Liver (tissue), 9 donors: ENCODE measurements around the gene MUC21. TPM values are rescaled to one million over a fixed set of nuclear protein-coding genes. Genes with fewer than 3 reads are reported as not detected.

ENCODE experiments used
- DNase-seq: peaks from one replicate; pipeline ENCODE4 v3.0.0-alpha.2; 2017; ENCODE audit warnings: low spot score
- H3K27ac ChIP-seq, 2 donors: one replicate each; pipeline ENCODE4 v1.7.0; 2013; ENCODE audit warnings: inconsistent platforms in 2 of 2, low read length in 2 of 2, control low read depth in 1 of 2, low read depth in 1 of 2, mild to moderate bottlenecking in 1 of 2
- H3K27me3 ChIP-seq, 4 donors: one replicate each; pipeline versions ENCODE4 v1.6.1 to v1.7.0; 2013; ENCODE audit warnings: low read length in 3 of 4, inconsistent platforms in 1 of 4, mild to moderate bottlenecking in 1 of 4, moderate library complexity in 1 of 4; ENCODE audit not compliant: control insufficient read depth in 4 of 4, insufficient read depth in 4 of 4
- H3K36me3 ChIP-seq, 4 donors: one replicate each; pipeline versions ENCODE4 v1.6.1 to v1.7.0; 2013; ENCODE audit warnings: low read length in 3 of 4, mild to moderate bottlenecking in 3 of 4, low read depth in 1 of 4, moderate library complexity in 1 of 4; ENCODE audit not compliant: control insufficient read depth in 4 of 4, insufficient read depth in 3 of 4
- H3K4me1 ChIP-seq, 4 donors: one replicate each; pipeline versions ENCODE4 v1.6.1 to v1.7.0; 2013; ENCODE audit warnings: low read length in 3 of 4, mild to moderate bottlenecking in 3 of 4, moderate library complexity in 1 of 4; ENCODE audit not compliant: control insufficient read depth in 4 of 4, insufficient read depth in 4 of 4
- H3K4me3 ChIP-seq, 3 donors: one replicate each; pipeline versions ENCODE4 v1.6.1 to v1.7.0; 2013; ENCODE audit warnings: low read length in 3 of 3, control low read depth in 1 of 3, low read depth in 1 of 3, mild to moderate bottlenecking in 1 of 3
- H3K9ac ChIP-seq, 2 donors: one replicate each; pipeline ENCODE4 v1.7.0; 2013; ENCODE audit warnings: low read length in 2 of 2, mild to moderate bottlenecking in 2 of 2, moderate library complexity in 2 of 2, control low read depth in 1 of 2, low read depth in 1 of 2
- H3K9me3 ChIP-seq, 4 donors: one replicate each; pipeline versions ENCODE4 v1.6.1 to v1.7.0; 2013; ENCODE audit warnings: low read length in 3 of 4; ENCODE audit not compliant: control insufficient read depth in 4 of 4
- FOXA1 ChIP-seq: IDR thresholded peaks from 2 replicates; pipeline ENCODE4 v1.6.1; 2016; ENCODE audit warnings: antibody characterized with exemption
- FOXA2 ChIP-seq: IDR thresholded peaks from 2 replicates; pipeline ENCODE4 v1.6.1; 2016; ENCODE audit warnings: antibody characterized with exemption
- GABPA ChIP-seq, 2 donors: IDR thresholded peaks in 1 of 2; conservative IDR thresholded peaks in 1 of 2; 2 replicates each; pipeline ENCODE4 v1.6.1; 2016; ENCODE audit warnings: antibody characterized with exemption in 2 of 2, mild to moderate bottlenecking in 1 of 2, moderate library complexity in 1 of 2
- HNF4A ChIP-seq, 2 donors: conservative IDR thresholded peaks; 2 replicates each; pipeline ENCODE4 v1.6.1; 2016; ENCODE audit warnings: antibody characterized with exemption in 2 of 2, mild to moderate bottlenecking in 2 of 2
- HNF4G ChIP-seq: IDR thresholded peaks from 2 replicates; pipeline ENCODE4 v1.6.1; 2016; ENCODE audit warnings: antibody characterized with exemption
- JUND ChIP-seq, 2 donors: IDR thresholded peaks; 2 replicates each; pipeline ENCODE4 v1.6.1; 2016; ENCODE audit warnings: antibody characterized with exemption in 2 of 2
- NR2F2 ChIP-seq: IDR thresholded peaks from 2 replicates; pipeline ENCODE4 v1.6.1; 2016; ENCODE audit warnings: antibody characterized with exemption
- RXRA ChIP-seq, 2 donors: IDR thresholded peaks; 2 replicates each; pipeline ENCODE4 v1.6.1; 2017 to 2018; ENCODE audit warnings: antibody characterized with exemption in 2 of 2, mild to moderate bottlenecking in 1 of 2
- TAF1 ChIP-seq: conservative IDR thresholded peaks from 2 replicates; pipeline ENCODE4 v1.6.1; 2016; ENCODE audit warnings: antibody characterized with exemption, mild to moderate bottlenecking
- YY1 ChIP-seq: IDR thresholded peaks from 2 replicates; pipeline ENCODE4 v1.6.1; 2016; ENCODE audit warnings: antibody characterized with exemption, mild to moderate bottlenecking
- WGBS: extraction: QIAGEN DNeasy Blood & Tissue Kit; methylation state at CpG from one replicate; pipeline ENCODE4 v1.1.7; 2013; 5-methylcytosine and 5-hydroxymethylcytosine counted together
- polyA plus RNA-seq, 2 donors: library from polyadenylated mRNA; stranded (reverse) in 1 of 2; unstranded in 1 of 2; fragments of 200-250 nt in 1 of 2; fragments of >200 nt in 1 of 2; fragmentation: Nextera tagmentation in 1 of 2; extraction: Ambion mirVana in 1 of 2; gene quantifications; one replicate each; pipeline versions ENCODE4 v1.2.1 to v1.2.3, GENCODE V29; 2013 to 2015
- total RNA-seq, 2 donors: library from RNA; depleted of rRNA; stranded (reverse); fragments of >200 nt; gene quantifications; one replicate each; pipeline ENCODE4 v1.2.3, GENCODE V29; 2014
- TF ChIP-seq, protein P1 (sequence below): IDR thresholded peaks from 2 replicates; pipeline ENCODE4 v1.6.1; 2016; ENCODE audit warnings: antibody characterized with exemption, mild to moderate bottlenecking
- TF ChIP-seq, protein P2 (sequence below): IDR thresholded peaks from 2 replicates; pipeline ENCODE4 v1.6.1; 2016; ENCODE audit warnings: antibody characterized with exemption
- TF ChIP-seq, protein P3 (sequence below): IDR thresholded peaks from 2 replicates; pipeline ENCODE4 v1.6.1; 2016; ENCODE audit warnings: antibody characterized with exemption
- TF ChIP-seq, protein P4 (sequence below): fragments of 150-350 bp; IDR thresholded peaks from 2 replicates; pipeline ENCODE4 v1.5.1; 2017; ENCODE audit warnings: improper control_type of control experiment, low read depth, low read length; ENCODE audit not compliant: missing input control
- TF ChIP-seq, protein P5 (sequence below): IDR thresholded peaks from 2 replicates; pipeline ENCODE4 v1.6.1; 2016; ENCODE audit warnings: antibody characterized with exemption
- donor health status: healthy.
- donor health status: healthy.
- donor health status: healthy.
- donor health status: healthy.
- donor health status: healthy.

The MUC21 gene
- total and polyA plus RNA-seq, 4 donors = 0.02 TPM; not detected in 3

DNA sequence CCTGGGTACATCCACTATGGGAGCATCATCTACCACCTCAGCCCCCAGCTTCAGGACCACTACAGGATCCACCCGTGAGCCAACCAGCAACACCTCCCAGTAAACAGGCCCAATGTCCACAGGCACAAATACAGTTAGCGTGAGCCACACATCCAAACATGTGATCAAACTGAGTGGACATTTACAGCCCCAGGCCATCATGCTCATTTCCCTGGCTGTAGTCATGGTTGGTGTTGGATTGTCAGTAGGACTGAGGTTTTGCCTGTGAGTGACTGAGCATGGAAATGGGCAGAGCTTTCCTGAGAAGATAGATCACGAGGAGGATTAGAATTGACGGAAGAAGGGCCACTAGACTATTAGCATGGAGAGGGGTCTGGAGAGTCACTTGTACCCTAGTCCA is 10.7 kb upstream of the MUC21 start (continued):
- TF ChIP-seq, protein P1, sequence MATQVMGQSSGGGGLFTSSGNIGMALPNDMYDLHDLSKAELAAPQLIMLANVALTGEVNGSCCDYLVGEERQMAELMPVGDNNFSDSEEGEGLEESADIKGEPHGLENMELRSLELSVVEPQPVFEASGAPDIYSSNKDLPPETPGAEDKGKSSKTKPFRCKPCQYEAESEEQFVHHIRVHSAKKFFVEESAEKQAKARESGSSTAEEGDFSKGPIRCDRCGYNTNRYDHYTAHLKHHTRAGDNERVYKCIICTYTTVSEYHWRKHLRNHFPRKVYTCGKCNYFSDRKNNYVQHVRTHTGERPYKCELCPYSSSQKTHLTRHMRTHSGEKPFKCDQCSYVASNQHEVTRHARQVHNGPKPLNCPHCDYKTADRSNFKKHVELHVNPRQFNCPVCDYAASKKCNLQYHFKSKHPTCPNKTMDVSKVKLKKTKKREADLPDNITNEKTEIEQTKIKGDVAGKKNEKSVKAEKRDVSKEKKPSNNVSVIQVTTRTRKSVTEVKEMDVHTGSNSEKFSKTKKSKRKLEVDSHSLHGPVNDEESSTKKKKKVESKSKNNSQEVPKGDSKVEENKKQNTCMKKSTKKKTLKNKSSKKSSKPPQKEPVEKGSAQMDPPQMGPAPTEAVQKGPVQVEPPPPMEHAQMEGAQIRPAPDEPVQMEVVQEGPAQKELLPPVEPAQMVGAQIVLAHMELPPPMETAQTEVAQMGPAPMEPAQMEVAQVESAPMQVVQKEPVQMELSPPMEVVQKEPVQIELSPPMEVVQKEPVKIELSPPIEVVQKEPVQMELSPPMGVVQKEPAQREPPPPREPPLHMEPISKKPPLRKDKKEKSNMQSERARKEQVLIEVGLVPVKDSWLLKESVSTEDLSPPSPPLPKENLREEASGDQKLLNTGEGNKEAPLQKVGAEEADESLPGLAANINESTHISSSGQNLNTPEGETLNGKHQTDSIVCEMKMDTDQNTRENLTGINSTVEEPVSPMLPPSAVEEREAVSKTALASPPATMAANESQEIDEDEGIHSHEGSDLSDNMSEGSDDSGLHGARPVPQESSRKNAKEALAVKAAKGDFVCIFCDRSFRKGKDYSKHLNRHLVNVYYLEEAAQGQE = no peak

DNA sequence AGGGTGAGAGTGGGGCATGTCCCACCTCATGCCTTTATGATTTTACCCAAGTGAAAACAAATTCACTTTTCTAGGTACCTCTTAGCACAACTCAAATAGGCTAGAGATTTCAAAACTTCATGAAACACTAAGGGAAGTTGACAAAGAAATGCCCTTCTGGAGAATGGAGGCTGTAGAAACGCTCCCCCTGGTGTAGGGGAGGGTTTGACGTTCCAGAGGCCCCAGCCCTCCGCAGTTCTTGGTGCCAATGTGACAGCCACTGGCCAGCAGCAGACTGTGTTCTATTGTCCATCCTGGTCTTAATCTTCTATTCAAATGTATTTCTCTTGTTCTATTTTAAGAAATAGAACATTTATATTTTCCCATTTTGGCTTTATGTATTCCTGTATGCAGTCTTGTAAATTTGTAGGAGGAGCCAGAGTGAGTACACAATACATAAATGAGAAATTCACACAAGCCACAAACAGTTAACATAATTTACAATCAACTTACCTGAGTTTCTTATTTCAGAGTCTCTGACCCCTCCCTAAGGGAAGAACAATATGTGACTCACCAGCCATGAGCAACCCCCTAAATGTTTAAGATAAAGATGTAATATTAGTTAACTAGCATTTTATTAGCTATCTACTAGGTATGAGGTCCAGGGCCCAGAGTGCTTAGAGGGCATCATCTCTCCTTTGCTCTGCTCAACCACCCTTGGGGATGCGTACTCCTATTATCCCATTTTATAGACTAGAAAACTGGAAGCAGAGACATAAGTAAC is 8.8 kb upstream of the MUC21 start:
- no peak for TF ChIP-seq TAF1
- TF ChIP-seq HNF4G = no peak
- TF ChIP-seq, protein P2, sequence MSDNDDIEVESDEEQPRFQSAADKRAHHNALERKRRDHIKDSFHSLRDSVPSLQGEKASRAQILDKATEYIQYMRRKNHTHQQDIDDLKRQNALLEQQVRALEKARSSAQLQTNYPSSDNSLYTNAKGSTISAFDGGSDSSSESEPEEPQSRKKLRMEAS = no peak
- no peak for TF ChIP-seq HNF4A (conservative IDR thresholded peaks at IDR 0.05)
- TF ChIP-seq, protein P3, sequence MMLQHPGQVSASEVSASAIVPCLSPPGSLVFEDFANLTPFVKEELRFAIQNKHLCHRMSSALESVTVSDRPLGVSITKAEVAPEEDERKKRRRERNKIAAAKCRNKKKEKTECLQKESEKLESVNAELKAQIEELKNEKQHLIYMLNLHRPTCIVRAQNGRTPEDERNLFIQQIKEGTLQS = no peak
- TF ChIP-seq, protein P4, sequence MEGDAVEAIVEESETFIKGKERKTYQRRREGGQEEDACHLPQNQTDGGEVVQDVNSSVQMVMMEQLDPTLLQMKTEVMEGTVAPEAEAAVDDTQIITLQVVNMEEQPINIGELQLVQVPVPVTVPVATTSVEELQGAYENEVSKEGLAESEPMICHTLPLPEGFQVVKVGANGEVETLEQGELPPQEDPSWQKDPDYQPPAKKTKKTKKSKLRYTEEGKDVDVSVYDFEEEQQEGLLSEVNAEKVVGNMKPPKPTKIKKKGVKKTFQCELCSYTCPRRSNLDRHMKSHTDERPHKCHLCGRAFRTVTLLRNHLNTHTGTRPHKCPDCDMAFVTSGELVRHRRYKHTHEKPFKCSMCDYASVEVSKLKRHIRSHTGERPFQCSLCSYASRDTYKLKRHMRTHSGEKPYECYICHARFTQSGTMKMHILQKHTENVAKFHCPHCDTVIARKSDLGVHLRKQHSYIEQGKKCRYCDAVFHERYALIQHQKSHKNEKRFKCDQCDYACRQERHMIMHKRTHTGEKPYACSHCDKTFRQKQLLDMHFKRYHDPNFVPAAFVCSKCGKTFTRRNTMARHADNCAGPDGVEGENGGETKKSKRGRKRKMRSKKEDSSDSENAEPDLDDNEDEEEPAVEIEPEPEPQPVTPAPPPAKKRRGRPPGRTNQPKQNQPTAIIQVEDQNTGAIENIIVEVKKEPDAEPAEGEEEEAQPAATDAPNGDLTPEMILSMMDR = no peak
- no peak for TF ChIP-seq FOXA2
- TF ChIP-seq, protein P1 = no peak
- no peak for TF ChIP-seq JUND (IDR thresholded peaks at IDR 0.05)
- TF ChIP-seq NR2F2 = no peak
- TF ChIP-seq GABPA (IDR thresholded peaks at IDR 0.05 in 1 of 2, conservative IDR thresholded peaks at IDR 0.05 in 1 of 2) = no peak
- TF ChIP-seq, protein P5, sequence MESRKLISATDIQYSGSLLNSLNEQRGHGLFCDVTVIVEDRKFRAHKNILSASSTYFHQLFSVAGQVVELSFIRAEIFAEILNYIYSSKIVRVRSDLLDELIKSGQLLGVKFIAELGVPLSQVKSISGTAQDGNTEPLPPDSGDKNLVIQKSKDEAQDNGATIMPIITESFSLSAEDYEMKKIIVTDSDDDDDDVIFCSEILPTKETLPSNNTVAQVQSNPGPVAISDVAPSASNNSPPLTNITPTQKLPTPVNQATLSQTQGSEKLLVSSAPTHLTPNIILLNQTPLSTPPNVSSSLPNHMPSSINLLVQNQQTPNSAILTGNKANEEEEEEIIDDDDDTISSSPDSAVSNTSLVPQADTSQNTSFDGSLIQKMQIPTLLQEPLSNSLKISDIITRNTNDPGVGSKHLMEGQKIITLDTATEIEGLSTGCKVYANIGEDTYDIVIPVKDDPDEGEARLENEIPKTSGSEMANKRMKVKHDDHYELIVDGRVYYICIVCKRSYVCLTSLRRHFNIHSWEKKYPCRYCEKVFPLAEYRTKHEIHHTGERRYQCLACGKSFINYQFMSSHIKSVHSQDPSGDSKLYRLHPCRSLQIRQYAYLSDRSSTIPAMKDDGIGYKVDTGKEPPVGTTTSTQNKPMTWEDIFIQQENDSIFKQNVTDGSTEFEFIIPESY = no peak
- no peak for TF ChIP-seq FOXA1
- TF ChIP-seq RXRA (IDR thresholded peaks at IDR 0.05) = no peak
- TF ChIP-seq YY1 = no peak

More for the DNA sequence above, 8.8 kb upstream of the MUC21 start:
- Histone ChIP-seq H3K9me3 (no peaks in the 10 kb centered on the region), H3K4me1 (no peaks in the 10 kb centered on the region), H3K9ac (no peak overlapping the region), H3K27ac (no peak overlapping the region), H3K36me3 (no peaks in the 10 kb centered on the region), H3K27me3 (peaks cover 0 to 6% (median 0%) of the 10 kb centered on the region in 4 donors), H3K4me3 (no peak overlapping the region)
- DNase-seq = no peak
- 75% methylated on average over 4 of the region's 4 CpGs for WGBS
